ENCODE measurements around the gene CELSR2. TPM values are rescaled to one million over a fixed set of nuclear protein-coding genes. Genes with fewer than 3 reads are reported as not detected.

CELSR2 gene
- total RNA-seq, 6 experiments from 2014 or later: 1.2 to 1.7 (median 1.4) TPM

- DNase-seq: peak; percentile 68
- Mint-ChIP-seq H3K27ac (no peak overlapping the region), H3K4me1 (ENCODE audit: low read depth) (peaks cover 15% of the 10 kb centered on the region)
Observed at GRCh38 chr1:109256971-109257681, 7.8 kb downstream of the CELSR2 start.

GRCh38 chr1:109257682-109258421 lies 8.5 kb downstream of the CELSR2 start:
- no peaks in the 10 kb centered on the region for H3K36me3 Mint-ChIP-seq (ENCODE audit: low read depth)
- DNase-seq: no peak
- no peak for TF ChIP-seq CTCF (IDR thresholded peaks at IDR 0.05)
- H3K27me3 Mint-ChIP-seq (ENCODE audit: insufficient read depth): peaks cover 2% of the 10 kb centered on the region
- H3K4me1 Mint-ChIP-seq (ENCODE audit: low read depth): peaks cover 15% of the 10 kb centered on the region
- no peak overlapping the region for H3K27ac Mint-ChIP-seq
- H3K4me3 Mint-ChIP-seq: no peak overlapping the region
- no peaks in the 10 kb centered on the region for H3K9me3 Mint-ChIP-seq

More at GRCh38 chr1:109256971-109257681, 7.8 kb downstream of the CELSR2 start:
- Mint-ChIP-seq H3K9me3 (no peaks in the 10 kb centered on the region), H3K4me3 (no peak overlapping the region), H3K36me3 (ENCODE audit: low read depth) (no peaks in the 10 kb centered on the region), H3K27me3 (ENCODE audit: insufficient read depth) (peaks cover under 1% of the 10 kb centered on the region; the same call in 1 of the 2 replicates)
- TF ChIP-seq CTCF (IDR thresholded peaks at IDR 0.05): no peak

GRCh38 chr1:109258481-109259466 lies 9.4 kb downstream of the CELSR2 start:
- peaks cover 2% of the 10 kb centered on the region for H3K27me3 Mint-ChIP-seq (ENCODE audit: insufficient read depth)
- no peak overlapping the region for H3K4me3 Mint-ChIP-seq
- no peaks in the 10 kb centered on the region for H3K36me3 Mint-ChIP-seq (ENCODE audit: low read depth)
- DNase-seq: no peak
- H3K4me1 Mint-ChIP-seq (ENCODE audit: low read depth): peaks cover 19% of the 10 kb centered on the region
- H3K27ac Mint-ChIP-seq: no peak overlapping the region
- H3K9me3 Mint-ChIP-seq: no peaks in the 10 kb centered on the region
- TF ChIP-seq CTCF (IDR thresholded peaks at IDR 0.05): no peak

- peaks cover 21% of the 10 kb centered on the region for H3K4me1 Mint-ChIP-seq (ENCODE audit: low read depth)
- no peak overlapping the region for H3K4me3 Mint-ChIP-seq
- no peaks in the 10 kb centered on the region for H3K36me3 Mint-ChIP-seq (ENCODE audit: low read depth)
- H3K27me3 Mint-ChIP-seq (ENCODE audit: insufficient read depth): peaks cover 2% of the 10 kb centered on the region; the same call in 1 of the 2 replicates
- no peak for TF ChIP-seq CTCF (IDR thresholded peaks at IDR 0.05)
- H3K27ac Mint-ChIP-seq: no peak overlapping the region
- no peaks in the 10 kb centered on the region for H3K9me3 Mint-ChIP-seq
- DNase-seq: no peak
Observed at GRCh38 chr1:109259674-109260557, 10.6 kb downstream of the CELSR2 start.

All from HFFc6 (cell line).